Testis (tissue), 3 donors: Measurements from ENCODE around the gene ALG11. TPM values are rescaled to one million over a fixed set of nuclear protein-coding genes. Genes with fewer than 3 reads are reported as not detected.
"Not testable (repeated sequence)": the region's sequence is repeated elsewhere in the genome, so short reads cannot be mapped to it uniquely, and the experiment has no call there.

Source experiments
- DNase-seq: peaks from one replicate; pipeline ENCODE4 v3.0.0-alpha.2; 2019
- H3K27ac ChIP-seq, 2 donors: fragments of 200-600 bp; sonication (generic); one replicate each; pipeline ENCODE4 v1.5.1; 2019
- H3K27me3 ChIP-seq: fragments of 200-600 bp; sonication (generic); one replicate; pipeline ENCODE4 v1.5.1; 2019
- H3K36me3 ChIP-seq: fragments of 200-600 bp; sonication (generic); one replicate; pipeline ENCODE4 v1.5.1; 2017; ENCODE audit warnings: low read depth; ENCODE audit errors: missing control alignments
- H3K4me1 ChIP-seq: fragments of 200-600 bp; sonication (generic); one replicate; pipeline ENCODE4 v1.5.1; 2019
- H3K4me3 ChIP-seq, 2 donors: fragments of 200-600 bp; sonication (generic); one replicate each; pipeline ENCODE4 v1.5.1; 2017 to 2019
- H3K9me3 ChIP-seq: fragments of 200-600 bp; sonication (generic); one replicate; pipeline ENCODE4 v1.5.1; 2017
- POLR2A ChIP-seq: fragments of 450-650 bp; IDR thresholded peaks from one replicate; pipeline ENCODE4 v1.6.1; 2017; ENCODE audit warnings: antibody characterized with exemption, mild to moderate bottlenecking, moderate library complexity
- WGBS, 2 donors: methylation state at CpG; one replicate each; pipeline ENCODE4 v1.1.5; 2018; 5-methylcytosine and 5-hydroxymethylcytosine counted together
- intact Hi-C: fragments of 100-400 bp; cut with DNase I; formaldehyde crosslinking; loops from one replicate; pipeline ENCODE4 v1.15.1; 2023; ENCODE audit warnings: low total_unique reads
- polyA plus RNA-seq: library from polyadenylated mRNA; stranded (reverse); fragments of 350-450 nt; fragmentation: Illumina TruSeq; extraction: RNeasy Lipid Tissue Mini Kit (QIAGEN cat#74804); gene quantifications from one replicate; pipeline ENCODE4 v1.2.3, GENCODE V29; 2014; ENCODE audit warnings: low read depth, low replicate concordance; ENCODE audit not compliant: insufficient read depth
- total RNA-seq, 2 donors: library from RNA; depleted of rRNA; stranded (reverse); fragments of >200 nt; gene quantifications; one replicate each; pipeline ENCODE4 v1.2.3, GENCODE V29; 2016
- TF ChIP-seq, protein P1 (sequence below), 3 experiments: fragments of 450-650 bp in 2 of 3; fragments of 200-600 bp in 1 of 3; sonication (generic) in 1 of 3; IDR thresholded peaks; one replicate each; pipeline ENCODE4 v1.5.1; 2016 to 2019; ENCODE audit warnings: antibody characterized with exemption in 3 of 3, mild to moderate bottlenecking in 2 of 3, moderate library complexity in 1 of 3

ALG11 gene
- total and polyA plus RNA-seq, 3 donors from 2014 or later, result 14.5 to 36.5 (median 24.4) TPM

GRCh38 chr13:51978796-51979556 lies 33.2 kb upstream of the ALG11 start:
- no peaks in the 10 kb centered on the region for H3K36me3 ChIP-seq
- H3K27me3 ChIP-seq, result no peaks in the 10 kb centered on the region
- no peak overlapping the region for H3K4me3 ChIP-seq
- 75 to 89% methylated on average over 5 of the region's 5 CpGs for WGBS, 2 donors
- TF ChIP-seq, protein P1, sequence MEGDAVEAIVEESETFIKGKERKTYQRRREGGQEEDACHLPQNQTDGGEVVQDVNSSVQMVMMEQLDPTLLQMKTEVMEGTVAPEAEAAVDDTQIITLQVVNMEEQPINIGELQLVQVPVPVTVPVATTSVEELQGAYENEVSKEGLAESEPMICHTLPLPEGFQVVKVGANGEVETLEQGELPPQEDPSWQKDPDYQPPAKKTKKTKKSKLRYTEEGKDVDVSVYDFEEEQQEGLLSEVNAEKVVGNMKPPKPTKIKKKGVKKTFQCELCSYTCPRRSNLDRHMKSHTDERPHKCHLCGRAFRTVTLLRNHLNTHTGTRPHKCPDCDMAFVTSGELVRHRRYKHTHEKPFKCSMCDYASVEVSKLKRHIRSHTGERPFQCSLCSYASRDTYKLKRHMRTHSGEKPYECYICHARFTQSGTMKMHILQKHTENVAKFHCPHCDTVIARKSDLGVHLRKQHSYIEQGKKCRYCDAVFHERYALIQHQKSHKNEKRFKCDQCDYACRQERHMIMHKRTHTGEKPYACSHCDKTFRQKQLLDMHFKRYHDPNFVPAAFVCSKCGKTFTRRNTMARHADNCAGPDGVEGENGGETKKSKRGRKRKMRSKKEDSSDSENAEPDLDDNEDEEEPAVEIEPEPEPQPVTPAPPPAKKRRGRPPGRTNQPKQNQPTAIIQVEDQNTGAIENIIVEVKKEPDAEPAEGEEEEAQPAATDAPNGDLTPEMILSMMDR (IDR thresholded peaks at IDR 0.05), result no peak
- TF ChIP-seq POLR2A, result no peak
- intact Hi-C loops, result no loop called here
- DNase-seq, result no peak
- H3K9me3 ChIP-seq, result no peaks in the 10 kb centered on the region
- no peak overlapping the region for H3K27ac ChIP-seq
- H3K4me1 ChIP-seq, result no peaks in the 10 kb centered on the region

- WGBS, 2 donors, result 64 to 76% methylated on average over 4 of the region's 4 CpGs
- intact Hi-C loops, result no loop called here
- no peaks in the 10 kb centered on the region for H3K27me3 ChIP-seq
- TF ChIP-seq, protein P1 (IDR thresholded peaks at IDR 0.05), result no peak
- no peak for TF ChIP-seq POLR2A
- no peaks in the 10 kb centered on the region for H3K4me1 ChIP-seq
- no peaks in the 10 kb centered on the region for H3K9me3 ChIP-seq
- H3K4me3 ChIP-seq, result no peak overlapping the region
- no peaks in the 10 kb centered on the region for H3K36me3 ChIP-seq
- no peak for DNase-seq
- H3K27ac ChIP-seq, result no peak overlapping the region
Observed at GRCh38 chr13:51980908-51981307, 31.3 kb upstream of the ALG11 start.

- Histone ChIP-seq H3K27me3 (no peaks in the 10 kb centered on the region), H3K9me3 (no peaks in the 10 kb centered on the region), H3K4me1 (no peaks in the 10 kb centered on the region), H3K27ac (no peak overlapping the region), H3K4me3 (no peak overlapping the region), H3K36me3 (no peaks in the 10 kb centered on the region)
- intact Hi-C loops, result no loop called here
- TF ChIP-seq, protein P1 (IDR thresholded peaks at IDR 0.05), result no peak
- no peak for TF ChIP-seq POLR2A
- 81 to 83% methylated on average over 4 of the region's 4 CpGs for WGBS, 2 donors
- no peak for DNase-seq
Observed at GRCh38 chr13:51981355-51981754, 30.8 kb upstream of the ALG11 start.

GRCh38 chr13:51983292-51983691 lies 28.9 kb upstream of the ALG11 start:
- WGBS, 2 donors, result 67 to 96% methylated on average over 1 to 3 of the region's 3 CpGs
- intact Hi-C loops, H3K4me1 ChIP-seq, DNase-seq, H3K27ac ChIP-seq, H3K27me3 ChIP-seq, H3K4me3 ChIP-seq, H3K9me3 ChIP-seq, H3K36me3 ChIP-seq: not testable (repeated sequence)

DNA sequence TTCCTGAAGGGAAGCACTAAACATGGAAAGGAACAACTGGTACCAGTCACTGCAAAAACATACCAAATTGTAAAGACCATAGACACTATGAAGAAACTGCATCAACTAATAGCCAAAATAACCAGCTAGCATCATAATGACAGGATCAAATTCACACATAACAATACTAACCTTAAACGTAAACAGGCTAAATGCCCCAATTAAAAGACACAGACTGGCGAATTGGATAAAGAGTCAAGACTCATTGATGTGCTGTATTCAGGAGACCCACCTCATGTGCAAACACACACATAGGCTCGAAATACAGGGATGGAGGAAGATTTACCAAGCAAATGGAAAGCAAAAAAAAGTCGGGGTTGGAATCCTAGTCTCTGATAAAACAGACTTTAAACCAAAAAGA lies 27.3 kb upstream of the ALG11 start:
- H3K4me3 ChIP-seq, intact Hi-C loops, H3K27ac ChIP-seq, H3K9me3 ChIP-seq, H3K4me1 ChIP-seq, H3K36me3 ChIP-seq, H3K27me3 ChIP-seq, DNase-seq: not testable (repeated sequence)
- WGBS, 2 donors, result 90 to 95% methylated on average over 4 of the region's 4 CpGs
